Astrocyte of the spinal cord (primary cell): ENCODE results near the gene HIRIP3.
A peak's percentile ranks its signal among the peaks of the same experiment; 100 is the strongest.

Experiments used
- DNase-seq: peaks from one replicate; pipeline ENCODE4 v3.0.0; 2011; ENCODE audit warnings: low read depth, low spot score
- H3K4me3 ChIP-seq: 2 replicates; pipeline ENCODE4 v1.5.1; 2011; ENCODE audit warnings: low read depth, mild to moderate bottlenecking, low read length, moderate library complexity
- in situ Hi-C: cut with HindIII; loops from 2 replicates; pipeline ENCODE4 v1.10.0; 2017; ENCODE audit warnings: low sequenced_read_pairs
- TF ChIP-seq, protein P1 (sequence below): IDR thresholded peaks from 2 replicates; pipeline ENCODE4 v1.5.1; 2012; ENCODE audit warnings: low read depth, mild to moderate bottlenecking, low read length, inconsistent platforms

HIRIP3 gene

GRCh38 chr16:29951625-29952365 is 43.6 kb downstream of the HIRIP3 start:
- in situ Hi-C loops = no loop called here
- TF ChIP-seq, protein P1, sequence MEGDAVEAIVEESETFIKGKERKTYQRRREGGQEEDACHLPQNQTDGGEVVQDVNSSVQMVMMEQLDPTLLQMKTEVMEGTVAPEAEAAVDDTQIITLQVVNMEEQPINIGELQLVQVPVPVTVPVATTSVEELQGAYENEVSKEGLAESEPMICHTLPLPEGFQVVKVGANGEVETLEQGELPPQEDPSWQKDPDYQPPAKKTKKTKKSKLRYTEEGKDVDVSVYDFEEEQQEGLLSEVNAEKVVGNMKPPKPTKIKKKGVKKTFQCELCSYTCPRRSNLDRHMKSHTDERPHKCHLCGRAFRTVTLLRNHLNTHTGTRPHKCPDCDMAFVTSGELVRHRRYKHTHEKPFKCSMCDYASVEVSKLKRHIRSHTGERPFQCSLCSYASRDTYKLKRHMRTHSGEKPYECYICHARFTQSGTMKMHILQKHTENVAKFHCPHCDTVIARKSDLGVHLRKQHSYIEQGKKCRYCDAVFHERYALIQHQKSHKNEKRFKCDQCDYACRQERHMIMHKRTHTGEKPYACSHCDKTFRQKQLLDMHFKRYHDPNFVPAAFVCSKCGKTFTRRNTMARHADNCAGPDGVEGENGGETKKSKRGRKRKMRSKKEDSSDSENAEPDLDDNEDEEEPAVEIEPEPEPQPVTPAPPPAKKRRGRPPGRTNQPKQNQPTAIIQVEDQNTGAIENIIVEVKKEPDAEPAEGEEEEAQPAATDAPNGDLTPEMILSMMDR = no peak
- DNase-seq = no peak
- H3K4me3 ChIP-seq = no peak overlapping the region

DNA sequence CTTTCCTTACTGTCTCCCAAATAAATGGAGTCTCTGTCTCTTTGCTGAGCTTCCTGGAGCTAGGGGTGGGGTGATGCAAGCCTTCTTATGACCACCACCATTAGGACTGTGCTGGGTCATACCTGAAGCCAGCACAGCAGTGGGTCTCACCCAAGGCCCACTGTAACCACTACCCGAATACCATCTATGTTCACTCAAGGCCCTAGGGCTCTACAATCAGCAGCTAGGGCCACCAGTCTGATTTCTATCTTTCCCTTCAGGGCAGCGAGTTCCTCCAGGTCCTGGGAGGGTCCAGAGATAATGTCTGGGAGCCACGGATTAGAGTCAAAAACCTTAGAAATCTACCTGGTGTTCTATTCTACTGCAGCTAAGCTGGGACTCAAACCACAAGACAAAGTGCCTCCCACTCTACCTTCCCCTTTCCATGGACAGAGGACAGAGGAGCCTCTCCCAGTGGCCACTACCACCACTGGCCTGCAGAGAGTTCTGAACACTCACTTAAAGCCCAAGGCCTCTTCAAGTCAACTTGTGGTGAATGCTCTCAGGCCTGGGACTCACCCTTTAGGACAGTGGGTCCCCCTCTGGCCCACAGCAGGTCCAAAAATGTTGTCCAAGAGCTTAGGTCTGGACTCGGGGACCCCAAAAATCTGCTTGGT is 44.5 kb downstream of the HIRIP3 start:
- TF ChIP-seq, protein P1 = no peak
- DNase-seq = no peak
- in situ Hi-C loops = no loop called here

DNA sequence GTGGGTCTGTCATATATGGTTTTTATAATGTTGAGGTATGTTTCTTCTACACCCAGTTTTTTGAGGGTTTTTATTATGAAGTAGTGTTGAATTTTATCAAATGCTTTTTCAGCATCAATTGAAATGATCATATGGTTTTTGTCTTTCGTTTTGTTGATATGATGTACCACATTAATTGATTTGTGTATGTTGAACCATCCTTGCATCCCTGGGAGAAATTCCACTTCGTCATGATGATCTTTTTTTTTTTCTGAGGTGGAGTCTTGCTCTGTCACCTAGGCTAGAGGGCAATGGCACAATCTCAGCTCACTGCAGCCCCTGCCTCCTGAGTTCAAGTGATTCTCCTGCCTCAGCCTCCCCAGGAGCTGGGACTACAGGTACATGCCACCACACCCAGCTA is 47.5 kb downstream of the HIRIP3 start:
- in situ Hi-C loops = no loop called here
- no peak overlapping the region for H3K4me3 ChIP-seq
- no peak for DNase-seq
- TF ChIP-seq, protein P1 = no peak

More for the DNA sequence above, 44.5 kb downstream of the HIRIP3 start:
- H3K4me3 ChIP-seq = no peak overlapping the region

- TF ChIP-seq, protein P1 = peak; percentile 50
- no peak overlapping the region for H3K4me3 ChIP-seq
- in situ Hi-C loops = no loop called here
- peak; percentile 98 for DNase-seq
Observed at GRCh38 chr16:29943846-29944799, 51.3 kb downstream of the HIRIP3 start.
